WTC11 (cell line): ENCODE measurements around the gene GCAT. TPM values are rescaled to one million over a fixed set of nuclear protein-coding genes. Genes with fewer than 3 reads are reported as not detected.

ENCODE experiments used
- ATAC-seq: fragments of 200-7000 bp; cut with Tn5 transposase; 2 replicates; pipeline ENCODE4 v1.10.0; 2021; ENCODE audit warnings: mild to moderate bottlenecking, moderate library complexity
- CTCF ChIA-PET: fragments of 300-600 bp; sonication (Branson Sonifier 250); formaldehyde crosslinking; loops from one replicate; lab custom pipeline; 2021; ENCODE audit warnings: antibody characterized with exemption; lab: Charles Lee
- POLR2A ChIA-PET: fragments of 350-600 bp; sonication (Branson Sonifier 250); formaldehyde crosslinking; loops from one replicate; lab custom pipeline; 2021; ENCODE audit warnings: antibody characterized with exemption; lab: Charles Lee
- DNase-seq: peaks from one replicate; pipeline ENCODE4 v3.0.0; 2021; ENCODE audit warnings: low spot score
- H3K27ac Mint-ChIP-seq: 2 replicates; pipeline ENCODE4 v1.8.0; 2021; ENCODE audit warnings: mixed read lengths
- H3K27me3 Mint-ChIP-seq: 2 replicates; pipeline ENCODE4 v1.8.0; 2021; ENCODE audit warnings: low read depth, mild to moderate bottlenecking, moderate library complexity, mixed read lengths
- H3K36me3 Mint-ChIP-seq: 2 replicates; pipeline ENCODE4 v1.8.0; 2021; ENCODE audit warnings: mixed read lengths
- H3K4me1 Mint-ChIP-seq: 2 replicates; pipeline ENCODE4 v1.8.0; 2022; ENCODE audit warnings: mixed read lengths
- H3K4me3 Mint-ChIP-seq: 2 replicates; pipeline ENCODE4 v1.8.0; 2021; ENCODE audit warnings: mild to moderate bottlenecking, moderate library complexity, mixed read lengths
- H3K9me3 Mint-ChIP-seq: 2 replicates; pipeline ENCODE4 v1.8.0; 2021; ENCODE audit warnings: mixed read lengths
- AR ChIP-seq: fragments of 250-450 bp; sonication (Bioruptor Pico); IDR thresholded peaks from 2 replicates; pipeline ENCODE4 v1.9.0; 2021; ENCODE audit warnings: mild to moderate bottlenecking
- ATF1 ChIP-seq: sonication (generic); formaldehyde crosslinking; IDR thresholded peaks from 2 replicates; pipeline ENCODE4 v1.8.1; 2023; ENCODE audit warnings: mild to moderate bottlenecking, moderate library complexity, missing genetic modification reagents
- CBFB ChIP-seq: sonication (generic); formaldehyde crosslinking; IDR thresholded peaks from 2 replicates; pipeline ENCODE4 v1.8.1; 2022; ENCODE audit warnings: mild to moderate bottlenecking, low read depth, missing genetic modification reagents
- EMX1 ChIP-seq: fragments of 250-450 bp; sonication (Bioruptor Pico); IDR thresholded peaks from 2 replicates; pipeline ENCODE4 v1.8.0; 2021; ENCODE audit warnings: mild to moderate bottlenecking
- ESRRA ChIP-seq: sonication (generic); formaldehyde crosslinking; IDR thresholded peaks from 2 replicates; pipeline ENCODE4 v1.8.1; 2022; ENCODE audit warnings: mild to moderate bottlenecking, missing genetic modification reagents, borderline replicate concordance
- FOXP1 ChIP-seq: sonication (generic); formaldehyde crosslinking; IDR thresholded peaks from 2 replicates; pipeline ENCODE4 v1.8.0; 2022; ENCODE audit warnings: missing genetic modification reagents, mild to moderate bottlenecking, moderate library complexity, borderline replicate concordance
- GTF2I ChIP-seq: fragments of 250-450 bp; sonication (Bioruptor Pico); conservative IDR thresholded peaks from 2 replicates; pipeline ENCODE4 v1.4.0; 2021; ENCODE audit warnings: mild to moderate bottlenecking
- HMGA2 ChIP-seq: fragments of 250-450 bp; sonication (Bioruptor Pico); IDR thresholded peaks from 2 replicates; pipeline ENCODE4 v1.4.0; 2021; ENCODE audit warnings: mild to moderate bottlenecking, moderate library complexity
- IRF1 ChIP-seq: sonication (generic); formaldehyde crosslinking; IDR thresholded peaks from 2 replicates; pipeline ENCODE4 v1.8.0; 2023; ENCODE audit warnings: missing genetic modification reagents
- IRF2 ChIP-seq: sonication (generic); formaldehyde crosslinking; IDR thresholded peaks from 2 replicates; pipeline ENCODE4 v1.8.0; 2022; ENCODE audit warnings: low read depth, missing genetic modification reagents, borderline replicate concordance
- NFYB ChIP-seq: sonication (generic); formaldehyde crosslinking; conservative IDR thresholded peaks from 2 replicates; pipeline ENCODE4 v1.8.0; 2022; ENCODE audit warnings: low read depth, missing genetic modification reagents
- OVOL2 ChIP-seq: fragments of 250-450 bp; sonication (Bioruptor Pico); IDR thresholded peaks from 2 replicates; pipeline ENCODE4 v1.9.0; 2021; ENCODE audit warnings: mild to moderate bottlenecking, borderline replicate concordance
- PRDM15 ChIP-seq: sonication (generic); formaldehyde crosslinking; IDR thresholded peaks from 2 replicates; pipeline ENCODE4 v1.8.0; 2022; ENCODE audit warnings: missing genetic modification reagents
- PRRX2 ChIP-seq: fragments of 250-450 bp; sonication (Bioruptor Pico); IDR thresholded peaks from 2 replicates; pipeline ENCODE4 v1.8.0; 2021; ENCODE audit warnings: mild to moderate bottlenecking
- SMAD3 ChIP-seq: sonication (generic); formaldehyde crosslinking; IDR thresholded peaks from 2 replicates; pipeline ENCODE4 v1.8.0; 2022; ENCODE audit warnings: missing genetic modification reagents, mild to moderate bottlenecking, borderline replicate concordance
- SP1 ChIP-seq: sonication (generic); formaldehyde crosslinking; conservative IDR thresholded peaks from 2 replicates; pipeline ENCODE4 v1.8.1; 2022; ENCODE audit warnings: missing genetic modification reagents
- TEAD4 ChIP-seq: sonication (generic); formaldehyde crosslinking; IDR thresholded peaks from 2 replicates; pipeline ENCODE4 v1.8.0; 2022; ENCODE audit warnings: mild to moderate bottlenecking, missing genetic modification reagents
- TP53 ChIP-seq: sonication (generic); formaldehyde crosslinking; IDR thresholded peaks from 2 replicates; pipeline ENCODE4 v1.8.1; 2023; ENCODE audit warnings: mild to moderate bottlenecking, missing genetic modification reagents
- ZBTB43 ChIP-seq: sonication (generic); formaldehyde crosslinking; IDR thresholded peaks from 2 replicates; pipeline ENCODE4 v1.8.1; 2023; ENCODE audit warnings: mild to moderate bottlenecking, missing genetic modification reagents
- ZMAT4 ChIP-seq: fragments of 250-450 bp; sonication (Bioruptor Pico); IDR thresholded peaks from 2 replicates; pipeline ENCODE4 v1.9.0; 2021; ENCODE audit warnings: mild to moderate bottlenecking
- ZNF219 ChIP-seq: sonication (generic); formaldehyde crosslinking; IDR thresholded peaks from 2 replicates; pipeline ENCODE4 v1.8.0; 2023; ENCODE audit warnings: missing genetic modification reagents, mild to moderate bottlenecking, borderline replicate concordance
- ZNF232 ChIP-seq: sonication (generic); formaldehyde crosslinking; IDR thresholded peaks from 2 replicates; pipeline ENCODE4 v1.8.0; 2022; ENCODE audit warnings: mild to moderate bottlenecking, missing genetic modification reagents
- ZNF263 ChIP-seq: sonication (generic); formaldehyde crosslinking; IDR thresholded peaks from 2 replicates; pipeline ENCODE4 v1.8.1; 2022; ENCODE audit warnings: low read depth, mild to moderate bottlenecking, moderate library complexity, missing genetic modification reagents
- ZNF281 ChIP-seq: sonication (generic); formaldehyde crosslinking; IDR thresholded peaks from 2 replicates; pipeline ENCODE4 v1.8.0; 2023; ENCODE audit warnings: mild to moderate bottlenecking, missing genetic modification reagents
- ZNF396 ChIP-seq: fragments of 250-450 bp; sonication (Bioruptor Pico); IDR thresholded peaks from 2 replicates; pipeline ENCODE4 v1.8.0; 2021; ENCODE audit warnings: mild to moderate bottlenecking, moderate library complexity, borderline replicate concordance
- ZNF671 ChIP-seq: fragments of 250-450 bp; sonication (Bioruptor Pico); IDR thresholded peaks from 2 replicates; pipeline ENCODE4 v1.8.0; 2021; ENCODE audit warnings: mild to moderate bottlenecking
- total RNA-seq: library from RNA; stranded (reverse); gene quantifications from 3 replicates; pipeline ENCODE4 v1.2.3, GENCODE V29; 2021

Gene GCAT
- total RNA-seq, 1 experiment from 2014 or later: 33.0 TPM

- Mint-ChIP-seq H3K4me1 (peaks cover 28% of the 10 kb centered on the region), H3K36me3 (no peaks in the 10 kb centered on the region), H3K27ac (no peak overlapping the region), H3K27me3 (peaks cover 51% of the 10 kb centered on the region), H3K9me3 (no peaks in the 10 kb centered on the region), H3K4me3 (peak overlapping the region; percentile 57)
- POLR2A ChIA-PET: interaction anchor here (0.6 to 2.0 kb wide), 2 partner anchors 20 to 37 kb away, joined by 3 to 4 read pairs; a partner anchor contains a TSS
- ATAC-seq (peak; percentile 68), DNase-seq (peak; percentile 63)
- CTCF ChIA-PET: interaction anchor here (0.6 to 2.6 kb wide), 9 partner anchors 17 to 218 kb away, joined by 3 to 21 read pairs (median 4); partner anchors contain the start of genes ANKRD54 and GCAT
- TF ChIP-seq GTF2I (CRISPR knock-in tag) (no peak), PRRX2 (CRISPR knock-in tag) (no peak), ESRRA (no peak), FOXP1 (0 out of 2 replicates have a peak, but pooled peaks have one; percentile 35), ZMAT4 (CRISPR knock-in tag) (no peak), IRF2 (CRISPR knock-in tag) (no peak), ZNF281 (CRISPR knock-in tag) (no peak), CBFB (CRISPR knock-in tag) (0 out of 2 replicates have a peak, but pooled peaks have one; percentile 31), ZBTB43 (CRISPR knock-in tag) (no peak), NFYB (CRISPR knock-in tag) (no peak), ZNF263 (no peak), SMAD3 (CRISPR knock-in tag) (no peak), IRF1 (CRISPR knock-in tag) (no peak), EMX1 (CRISPR knock-in tag) (no peak), AR (CRISPR knock-in tag) (no peak), ZNF396 (CRISPR knock-in tag) (no peak), SP1 (no peak; the same call in 1 of the 2 replicates), ATF1 (CRISPR knock-in tag) (no peak), HMGA2 (CRISPR knock-in tag) (no peak), ZNF232 (CRISPR knock-in tag) (no peak), OVOL2 (no peak), PRDM15 (CRISPR knock-in tag) (no peak), ZNF671 (CRISPR knock-in tag) (no peak), TP53 (peak; percentile 59), TEAD4 (CRISPR knock-in tag) (no peak), ZNF219 (no peak)
These were observed 17.2 kb downstream of the GCAT start for GRCh38 chr22:37824674-37825641.
